A549 (cell line): ENCODE data around the gene HNF1A.

Experiments used
- CTCF ChIP-seq: fragments of >200 bp; sonication (Bioruptor Twin); formaldehyde crosslinking; IDR thresholded peaks from 3 replicates; pipeline ENCODE4 v1.5.1; 2016
- ELK1 ChIP-seq: fragments of 150-350 bp; IDR thresholded peaks from 2 replicates; pipeline ENCODE4 v1.6.1; 2014; ENCODE audit warnings: low read depth, mild to moderate bottlenecking, low read length
- EP300 ChIP-seq, 2 experiments: fragments of >200 bp; sonication (Bioruptor Twin); formaldehyde crosslinking; IDR thresholded peaks; 2 replicates in 1 of 2; 3 replicates in 1 of 2; pipeline ENCODE4 v1.6.1; 2016 to 2017
- MAFK ChIP-seq: fragments of 450-650 bp; IDR thresholded peaks from 2 replicates; pipeline ENCODE4 v1.6.1; 2014; ENCODE audit not compliant: partially characterized antibody
- PHF8 ChIP-seq: fragments of 200-600 bp; sonication (generic); IDR thresholded peaks from 2 replicates; pipeline ENCODE4 v1.6.1; 2016; ENCODE audit warnings: low read depth, mild to moderate bottlenecking, antibody characterized with exemption, moderate library complexity, borderline replicate concordance
- POLR2A ChIP-seq: IDR thresholded peaks from 2 replicates; pipeline ENCODE4 v1.6.1; 2012; ENCODE audit warnings: mild to moderate bottlenecking, low read length
- RAD21 ChIP-seq, 2 experiments: fragments of >200 bp in 1 of 2; sonication (Bioruptor Twin) in 1 of 2; formaldehyde crosslinking in 1 of 2; IDR thresholded peaks in 1 of 2; conservative IDR thresholded peaks in 1 of 2; 2 replicates in 1 of 2; 3 replicates in 1 of 2; pipeline ENCODE4 v1.6.1; 2012 to 2018; ENCODE audit warnings: inconsistent platforms in 1 of 2
- REST ChIP-seq: fragments of 200-600 bp; sonication (generic); IDR thresholded peaks from 2 replicates; pipeline ENCODE4 v1.6.1; 2016; ENCODE audit warnings: antibody characterized with exemption, mild to moderate bottlenecking, moderate library complexity

- TF ChIP-seq CTCF (no peak), REST (no peak), MAFK (no peak), EP300 (IDR thresholded peaks at IDR 0.05) (no peak), ELK1 (no peak), RAD21 (conservative IDR thresholded peaks at IDR 0.05 in 1 of 2, IDR thresholded peaks at IDR 0.05 in 1 of 2) (no peak), POLR2A (no peak), PHF8 (no peak)
Measured at GRCh38 chr12:120988658-120989057, 10.3 kb downstream of the HNF1A start.
